Upper lobe of left lung (tissue), 6 donors: ENCODE measurements around the gene CUTA. TPM values are rescaled to one million over a fixed set of nuclear protein-coding genes. Genes with fewer than 3 reads are reported as not detected.
A peak's percentile ranks its signal among the peaks of the same experiment; 100 is the strongest.
"Not testable (repeated sequence)": the region's sequence is repeated elsewhere in the genome, so short reads cannot be mapped to it uniquely, and the experiment has no call there.

Source experiments
- ATAC-seq, 2 donors: fragments of 200-7000 bp; cut with Tn5 transposase; one replicate each; pipeline ENCODE4 v1.9.1; 2022; ENCODE audit warnings: mild to moderate bottlenecking in 2 of 2, moderate library complexity in 2 of 2; ENCODE audit not compliant: low FRiP score in 2 of 2
- DNase-seq, 2 donors: peaks; one replicate each; pipeline ENCODE4 v3.0.0-alpha.2; 2019 to 2020
- H3K27ac ChIP-seq, 4 donors: fragments of 200-600 bp; sonication (generic); one replicate each; pipeline ENCODE4 v1.5.1; 2016 to 2019
- H3K27me3 ChIP-seq, 4 donors: fragments of 200-600 bp; sonication (generic); one replicate each; pipeline ENCODE4 v1.5.1; 2017 to 2019
- H3K36me3 ChIP-seq, 4 donors: fragments of 200-600 bp; sonication (generic); one replicate each; pipeline ENCODE4 v1.5.1; 2016 to 2019
- H3K4me1 ChIP-seq, 4 donors: fragments of 200-600 bp; sonication (generic); one replicate each; pipeline ENCODE4 v1.5.1; 2018 to 2019
- H3K4me3 ChIP-seq, 4 donors: fragments of 200-600 bp; sonication (generic); one replicate each; pipeline ENCODE4 v1.5.1; 2017 to 2019; ENCODE audit warnings: mild to moderate bottlenecking in 2 of 4, moderate library complexity in 1 of 4
- H3K9me3 ChIP-seq, 4 donors: fragments of 200-600 bp; sonication (generic); one replicate each; pipeline ENCODE4 v1.5.1; 2018 to 2019
- CTCF ChIP-seq, 6 experiments: fragments of 450-650 bp in 4 of 6; fragments of 200-600 bp in 2 of 6; sonication (generic) in 2 of 6; IDR thresholded peaks; one replicate each; pipeline ENCODE4 v1.5.1; 2016 to 2019; ENCODE audit warnings: antibody characterized with exemption in 6 of 6
- EP300 ChIP-seq, 4 donors: sonication (generic); formaldehyde crosslinking; IDR thresholded peaks; one replicate each; pipeline ENCODE4 v1.5.1; 2017; ENCODE audit warnings: antibody characterized with exemption in 4 of 4, control low read depth in 2 of 4
- POLR2A ChIP-seq, 4 donors: fragments of 450-650 bp; IDR thresholded peaks; one replicate each; pipeline ENCODE4 v1.5.1; 2016 to 2017; ENCODE audit warnings: antibody characterized with exemption in 4 of 4, mild to moderate bottlenecking in 2 of 4
- POLR2AphosphoS5 ChIP-seq, 2 donors: sonication (generic); formaldehyde crosslinking; IDR thresholded peaks; one replicate each; pipeline ENCODE4 v1.5.1; 2017; ENCODE audit warnings: antibody characterized with exemption in 2 of 2
- WGBS, 2 donors: methylation state at CpG; one replicate each; pipeline ENCODE4 v1.1.5; 2017 to 2018; 5-methylcytosine and 5-hydroxymethylcytosine counted together
- total RNA-seq, 6 donors: library from RNA; depleted of rRNA in 4 of 6; stranded (reverse); fragments of >200 nt in 4 of 6; gene quantifications; one replicate each; pipeline versions ENCODE4 v1.1.0 to v1.2.1, GENCODE V29; 2016 to 2021
- donor health status: DM: no; HTN: no; CAD: no; lungs with moderate emphysema.
- donor health status: DM: no; HTN: yes; CAD: no; lungs with severe emphysema.

CUTA gene
- total RNA-seq, 6 donors from 2014 or later, result 53.4 to 171 (median 112) TPM

GRCh38 chr6:33407132-33407718 is 10.7 kb downstream of the CUTA start:
- peaks cover 9 to 18% (median 9%) of the 10 kb centered on the region in 4 donors for H3K4me1 ChIP-seq
- TF ChIP-seq CTCF (IDR thresholded peaks at IDR 0.05), result peak in 2 of 6 experiments; percentile 13 to 34
- TF ChIP-seq EP300 (IDR thresholded peaks at IDR 0.05), result no peak
- H3K36me3 ChIP-seq, result peaks cover 0 to 9% (median 2%) of the 10 kb centered on the region in 4 donors
- no peak for ATAC-seq
- H3K9me3 ChIP-seq, result no peaks in the 10 kb centered on the region
- H3K27me3 ChIP-seq, result no peaks in the 10 kb centered on the region
- WGBS, 2 donors, result 82 to 84% methylated on average over 5 of the region's 5 CpGs
- no peak for DNase-seq
- no peak overlapping the region for H3K4me3 ChIP-seq
- no peak overlapping the region for H3K27ac ChIP-seq

GRCh38 chr6:33406126-33406525 is 11.8 kb downstream of the CUTA start:
- no peak overlapping the region for H3K4me3 ChIP-seq
- H3K36me3 ChIP-seq, result peaks cover 0 to 9% (median 0%) of the 10 kb centered on the region in 4 donors
- 96 to 99% methylated on average over 15 to 17 of the region's 17 CpGs for WGBS, 2 donors
- no peak for ATAC-seq
- no peak for DNase-seq
- H3K27ac ChIP-seq, result no peak overlapping the region
- H3K27me3 ChIP-seq, result no peaks in the 10 kb centered on the region
- TF ChIP-seq POLR2AphosphoS5 (IDR thresholded peaks at IDR 0.05), result no peak
- no peak for TF ChIP-seq CTCF (IDR thresholded peaks at IDR 0.05)
- TF ChIP-seq POLR2A (IDR thresholded peaks at IDR 0.05), result no peak
- no peak for TF ChIP-seq EP300 (IDR thresholded peaks at IDR 0.05)
- peaks cover 0 to 7% (median 0%) of the 10 kb centered on the region in 4 donors for H3K4me1 ChIP-seq
- H3K9me3 ChIP-seq, result no peaks in the 10 kb centered on the region

GRCh38 chr6:33405386-33405940 is 12.4 kb downstream of the CUTA start:
- peaks cover 0 to 9% (median 0%) of the 10 kb centered on the region in 4 donors for H3K36me3 ChIP-seq
- no peaks in the 10 kb centered on the region for H3K9me3 ChIP-seq
- no peak overlapping the region for H3K27ac ChIP-seq
- no peak for ATAC-seq
- peaks cover 0 to 7% (median 0%) of the 10 kb centered on the region in 4 donors for H3K4me1 ChIP-seq
- no peaks in the 10 kb centered on the region for H3K27me3 ChIP-seq
- no peak for TF ChIP-seq EP300 (IDR thresholded peaks at IDR 0.05)
- TF ChIP-seq POLR2A (IDR thresholded peaks at IDR 0.05), result no peak
- no peak for TF ChIP-seq CTCF (IDR thresholded peaks at IDR 0.05)
- no peak for TF ChIP-seq POLR2AphosphoS5 (IDR thresholded peaks at IDR 0.05)
- WGBS, 2 donors, result 87 to 92% methylated on average over 12 to 15 of the region's 15 CpGs
- no peak overlapping the region for H3K4me3 ChIP-seq
- DNase-seq, result no peak

DNA sequence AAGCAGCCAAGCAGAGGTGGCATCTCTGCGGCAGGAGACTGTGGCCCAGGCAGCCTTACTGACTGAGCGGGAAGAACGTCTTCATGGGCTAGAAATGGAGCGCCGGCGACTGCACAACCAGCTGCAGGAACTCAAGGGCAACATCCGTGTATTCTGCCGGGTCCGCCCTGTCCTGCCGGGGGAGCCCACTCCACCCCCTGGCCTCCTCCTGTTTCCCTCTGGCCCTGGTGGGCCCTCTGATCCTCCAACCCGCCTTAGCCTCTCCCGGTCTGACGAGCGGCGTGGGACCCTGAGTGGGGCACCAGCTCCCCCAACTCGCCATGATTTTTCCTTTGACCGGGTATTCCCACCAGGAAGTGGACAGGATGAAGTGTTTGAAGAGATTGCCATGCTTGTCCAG is 13.0 kb downstream of the CUTA start:
- peaks cover 0 to 6% (median 0%) of the 10 kb centered on the region in 4 donors for H3K4me1 ChIP-seq
- ATAC-seq, result no peak
- H3K27me3 ChIP-seq, result no peaks in the 10 kb centered on the region
- H3K36me3 ChIP-seq, result peaks cover 0 to 9% (median 0%) of the 10 kb centered on the region in 4 donors
- no peak overlapping the region for H3K27ac ChIP-seq
- TF ChIP-seq POLR2AphosphoS5 (IDR thresholded peaks at IDR 0.05) (no peak), EP300 (IDR thresholded peaks at IDR 0.05) (no peak)
- H3K9me3 ChIP-seq, result no peaks in the 10 kb centered on the region
- 93 to 97% methylated on average over 16 to 17 of the region's 17 CpGs for WGBS, 2 donors
- DNase-seq, result no peak
- H3K4me3 ChIP-seq, result no peak overlapping the region

DNA sequence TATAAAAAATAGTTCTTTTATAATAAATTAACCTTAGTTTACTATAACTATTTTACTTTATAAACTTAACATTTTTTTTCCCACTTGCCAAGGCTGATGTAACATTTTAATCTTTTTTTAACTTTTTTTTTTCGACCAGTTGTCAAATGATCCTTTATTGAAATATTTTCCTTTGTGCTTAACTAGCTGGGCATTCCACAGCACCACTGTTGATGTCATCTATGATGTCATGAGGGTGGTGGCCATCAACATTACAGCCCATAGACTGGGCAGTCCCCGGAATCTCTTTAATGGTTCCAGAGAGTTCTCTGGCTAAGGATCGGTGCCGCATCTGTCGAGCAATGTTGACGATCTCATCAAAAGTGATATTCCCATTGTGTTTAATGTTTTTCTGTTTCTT is 18.0 kb downstream of the CUTA start:
- not testable (repeated sequence) for H3K4me1 ChIP-seq, H3K27ac ChIP-seq, H3K9me3 ChIP-seq, H3K27me3 ChIP-seq, H3K4me3 ChIP-seq, H3K36me3 ChIP-seq, ATAC-seq, DNase-seq
- 97 to 98% methylated on average over 6 of the region's 6 CpGs for WGBS, 2 donors

DNA sequence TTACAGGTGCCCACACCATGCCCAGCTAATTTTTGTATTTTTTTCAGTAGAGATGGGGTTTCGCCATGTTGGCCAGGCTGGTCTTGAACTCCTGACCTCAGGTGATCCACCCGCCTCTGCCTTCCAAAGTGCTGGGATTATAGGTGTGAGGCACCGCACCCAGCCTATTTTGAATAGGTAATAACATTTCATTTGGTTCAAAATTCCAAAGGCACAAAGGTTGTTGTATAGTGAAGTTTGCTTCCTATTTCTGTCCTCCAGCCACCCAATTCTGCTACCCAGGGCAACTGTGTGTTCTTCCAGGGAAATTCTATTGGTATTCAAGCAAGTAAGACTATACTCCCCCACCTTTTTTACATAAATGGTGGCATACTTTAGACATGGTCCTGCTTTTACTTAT is 19.3 kb downstream of the CUTA start:
- WGBS, 2 donors, result 95 to 100% methylated on average over 3 of the region's 3 CpGs
- not testable (repeated sequence) for H3K4me3 ChIP-seq, H3K27me3 ChIP-seq, H3K4me1 ChIP-seq, H3K9me3 ChIP-seq, DNase-seq, ATAC-seq, H3K27ac ChIP-seq, H3K36me3 ChIP-seq
